DMS53 treated with DMSO at 0.1 percent for 48 hours (cell line): ENCODE data around the gene DBT.
A peak's percentile ranks its signal among the peaks of the same experiment; 100 is the strongest.
"Not testable (repeated sequence)": the region's sequence is repeated elsewhere in the genome, so short reads cannot be mapped to it uniquely, and the experiment has no call there.

Experiments used
- DNase-seq: peaks from one replicate; lab custom pipeline; 2025; ENCODE audit not compliant: unreplicated experiment; lab: John Stamatoyannopoulos, UW

DBT gene

GRCh38 chr1:100250807-100251206 is 1.2 kb upstream of the DBT start:
- DNase-seq, result no peak

- no peak for DNase-seq
Measured at GRCh38 chr1:100250264-100250663, 630 bp upstream of the DBT start.

GRCh38 chr1:100249155-100249536 is 488 bp downstream of the DBT start:
- peak; percentile 19 for DNase-seq

GRCh38 chr1:100246738-100247137 is 2.9 kb downstream of the DBT start:
- no peak for DNase-seq

GRCh38 chr1:100240631-100241030 is 9.0 kb downstream of the DBT start:
- no peak for DNase-seq

GRCh38 chr1:100239961-100240360 is 9.7 kb downstream of the DBT start:
- peak; percentile 69 for DNase-seq

- DNase-seq, result no peak
Measured at GRCh38 chr1:100237091-100237490, 12.5 kb downstream of the DBT start.

GRCh38 chr1:100234432-100234831 is 15.2 kb downstream of the DBT start:
- no peak for DNase-seq

GRCh38 chr1:100233566-100233965 is 16.1 kb downstream of the DBT start:
- DNase-seq, result not testable (repeated sequence)

GRCh38 chr1:100232156-100232555 is 17.5 kb downstream of the DBT start:
- DNase-seq, result no peak

- DNase-seq, result no peak
Measured at GRCh38 chr1:100231721-100232120, 17.9 kb downstream of the DBT start.

GRCh38 chr1:100230765-100231164 is 18.9 kb downstream of the DBT start:
- DNase-seq, result no peak

GRCh38 chr1:100229681-100230443 is 19.8 kb downstream of the DBT start:
- DNase-seq, result no peak

GRCh38 chr1:100222428-100222827 is 27.2 kb downstream of the DBT start:
- DNase-seq, result no peak

GRCh38 chr1:100219883-100220282 is 29.8 kb downstream of the DBT start:
- no peak for DNase-seq

GRCh38 chr1:100219457-100219856 is 30.2 kb downstream of the DBT start:
- no peak for DNase-seq

GRCh38 chr1:100217834-100218233 is 31.8 kb downstream of the DBT start:
- DNase-seq, result no peak

- no peak for DNase-seq
Measured at GRCh38 chr1:100215101-100215500, 34.5 kb downstream of the DBT start.

GRCh38 chr1:100213141-100213540 is 36.5 kb downstream of the DBT start:
- DNase-seq, result no peak

GRCh38 chr1:100206301-100206700 is 43.3 kb downstream of the DBT start:
- no peak for DNase-seq

- DNase-seq, result not testable (repeated sequence)
Measured at GRCh38 chr1:100205593-100205992, 44.0 kb downstream of the DBT start.

- not testable (repeated sequence) for DNase-seq
Measured at GRCh38 chr1:100205103-100205502, 44.5 kb downstream of the DBT start.

- not testable (repeated sequence) for DNase-seq
Measured at GRCh38 chr1:100202703-100203102, 46.9 kb downstream of the DBT start.
